GM12892 (cell line): ENCODE measurements around the gene TGFBR2.

Experiments
- POLR2A ChIP-seq: IDR thresholded peaks from 2 replicates; pipeline ENCODE4 v1.6.1; 2011; ENCODE audit warnings: low read depth, low read length, control low read depth
- TAF1 ChIP-seq: IDR thresholded peaks from 2 replicates; pipeline ENCODE4 v1.6.1; 2011; ENCODE audit warnings: low read depth, mild to moderate bottlenecking, control low read depth, low read length, borderline replicate concordance

DNA sequence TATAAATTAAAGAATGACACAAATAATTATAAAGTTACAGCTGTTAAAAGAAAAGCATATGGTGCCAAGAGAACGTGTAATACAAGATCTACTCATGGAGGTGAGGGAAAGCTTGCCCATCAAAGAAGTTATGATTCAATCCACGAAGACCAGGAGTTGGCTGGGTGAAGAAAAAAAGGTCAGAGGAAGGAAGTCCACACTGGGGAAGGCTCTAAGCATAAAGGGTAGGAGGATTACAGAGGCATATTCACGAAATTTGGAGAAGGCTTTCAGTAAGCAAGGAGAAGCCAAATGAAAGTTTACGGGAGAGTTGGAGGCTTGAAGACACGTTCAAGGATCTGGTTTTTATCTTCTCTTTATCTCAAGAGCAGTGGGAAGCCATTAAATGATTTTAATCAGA lies 1.8 kb upstream of the TGFBR2 start:
- no peak for TF ChIP-seq TAF1
- no peak for TF ChIP-seq POLR2A
